Stimulated activated CD4-positive, alpha-beta T cell treated with anti-CD3 and anti-CD28 coated beads, Interleukin-4, amount 100 ng/mL, for 4 hours (primary cell): ENCODE results near the gene LITAF.
A peak's percentile ranks its signal among the peaks of the same experiment; 100 is the strongest.

Experiments used
- DNase-seq, 2 experiments: peaks; one replicate each; pipeline ENCODE4 v3.0.0-alpha.2; 2020

The LITAF gene

GRCh38 chr16:11586856-11587642 lies at the start of gene LITAF:
Gene LITAF, minus strand, starts transcription at chr16:11586919. Its CDS starts 30,189 bp downstream, at chr16:11556730.
- peak; percentile 43 to 62 for DNase-seq

- no peak for DNase-seq
Observed at GRCh38 chr16:11636172-11636721, 49.5 kb upstream of the LITAF start.

GRCh38 chr16:11635679-11636171 lies 49.0 kb upstream of the LITAF start:
- DNase-seq = no peak

- DNase-seq = no peak
Observed at GRCh38 chr16:11635113-11635652, 48.5 kb upstream of the LITAF start.

GRCh38 chr16:11634312-11634711 lies 47.6 kb upstream of the LITAF start:
- DNase-seq = no peak

- no peak for DNase-seq
Observed at GRCh38 chr16:11633113-11633512, 46.4 kb upstream of the LITAF start.

GRCh38 chr16:11632455-11632939 lies 45.8 kb upstream of the LITAF start:
- no peak for DNase-seq

- DNase-seq = no peak
Observed at GRCh38 chr16:11631214-11631613, 44.5 kb upstream of the LITAF start.

GRCh38 chr16:11630768-11631056 lies 44.0 kb upstream of the LITAF start:
- no peak for DNase-seq

GRCh38 chr16:11630046-11630767 lies 43.5 kb upstream of the LITAF start:
- DNase-seq = no peak

GRCh38 chr16:11629071-11630030 lies 42.6 kb upstream of the LITAF start:
- no peak for DNase-seq

- DNase-seq = no peak
Observed at GRCh38 chr16:11627822-11628457, 41.2 kb upstream of the LITAF start.

GRCh38 chr16:11627292-11627663 lies 40.6 kb upstream of the LITAF start:
- DNase-seq = no peak

GRCh38 chr16:11626657-11627291 lies 40.1 kb upstream of the LITAF start:
- no peak for DNase-seq

- DNase-seq = no peak
Observed at GRCh38 chr16:11625769-11626168, 39.0 kb upstream of the LITAF start.

GRCh38 chr16:11624636-11625607 lies 38.2 kb upstream of the LITAF start:
- no peak for DNase-seq

- no peak for DNase-seq
Observed at GRCh38 chr16:11624205-11624604, 37.5 kb upstream of the LITAF start.

GRCh38 chr16:11621920-11622651 lies 35.4 kb upstream of the LITAF start:
- DNase-seq = peak; percentile 21 to 22

- DNase-seq = no peak
Observed at GRCh38 chr16:11621539-11621919, 34.8 kb upstream of the LITAF start.
